NK-92 (cell line): ENCODE measurements around the gene SKAP1.
"Not testable (repeated sequence)": the region's sequence is repeated elsewhere in the genome, so short reads cannot be mapped to it uniquely, and the experiment has no call there.

Experiments used
- DNase-seq: peaks from one replicate; lab custom pipeline; 2025; ENCODE audit not compliant: unreplicated experiment; lab: John Stamatoyannopoulos, UW

Gene SKAP1

DNA sequence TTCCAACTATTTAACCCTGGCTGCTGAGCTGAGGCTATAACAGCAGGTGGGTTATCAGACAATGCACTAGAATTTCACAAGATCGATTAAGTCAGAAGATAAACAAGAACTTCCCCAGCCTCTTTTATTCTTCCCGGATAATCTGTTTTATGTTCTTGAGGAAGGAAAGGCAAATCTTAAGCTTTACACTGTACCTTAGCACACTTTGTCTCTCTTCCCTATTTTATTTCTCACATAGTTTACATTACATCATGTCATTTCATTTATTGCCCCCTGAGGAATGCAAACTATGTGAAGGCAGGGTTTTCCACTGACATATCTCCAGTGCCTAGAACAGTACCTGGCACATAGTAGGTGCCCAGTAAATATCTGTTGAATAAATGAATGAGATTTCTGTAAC lies 139.6 kb downstream of the SKAP1 start:
- no peak for DNase-seq

DNA sequence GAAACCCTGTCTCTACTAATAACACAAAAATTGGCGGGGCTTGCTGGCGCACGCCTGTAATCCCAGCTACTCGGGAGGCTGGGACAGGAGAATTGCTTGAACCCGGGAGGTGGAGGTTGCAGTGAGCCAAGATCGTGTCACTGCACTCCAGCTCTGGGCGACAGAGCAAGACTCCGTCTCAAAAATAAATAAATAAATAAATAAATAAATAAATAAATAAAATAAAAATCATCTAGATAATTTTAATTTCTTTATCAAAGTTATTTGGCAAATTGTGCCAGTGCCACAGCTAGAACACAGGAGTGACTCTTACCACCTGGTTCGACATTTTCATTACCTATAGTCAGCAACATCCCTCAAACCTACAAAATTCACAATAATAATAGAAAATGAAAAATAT lies 143.1 kb downstream of the SKAP1 start:
- DNase-seq: not testable (repeated sequence)

DNA sequence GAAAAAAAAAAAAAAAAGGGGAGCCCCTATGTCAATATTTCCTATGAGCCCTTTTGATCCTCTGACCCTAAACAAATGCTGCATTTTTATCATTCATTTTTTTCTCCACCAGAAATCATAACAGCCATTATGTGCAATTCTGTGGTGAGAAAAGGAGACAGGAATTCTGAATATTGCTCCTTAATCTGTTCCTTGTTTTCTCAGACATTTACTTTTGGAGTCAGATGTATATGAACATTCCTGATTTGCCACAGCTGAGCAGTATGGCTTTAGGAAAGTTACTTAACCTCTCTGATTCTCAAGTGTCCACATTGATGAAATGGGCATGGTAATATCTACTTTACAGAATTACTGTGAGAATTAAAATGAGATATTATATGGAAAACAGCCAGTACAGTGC lies 144.4 kb downstream of the SKAP1 start:
- no peak for DNase-seq

DNA sequence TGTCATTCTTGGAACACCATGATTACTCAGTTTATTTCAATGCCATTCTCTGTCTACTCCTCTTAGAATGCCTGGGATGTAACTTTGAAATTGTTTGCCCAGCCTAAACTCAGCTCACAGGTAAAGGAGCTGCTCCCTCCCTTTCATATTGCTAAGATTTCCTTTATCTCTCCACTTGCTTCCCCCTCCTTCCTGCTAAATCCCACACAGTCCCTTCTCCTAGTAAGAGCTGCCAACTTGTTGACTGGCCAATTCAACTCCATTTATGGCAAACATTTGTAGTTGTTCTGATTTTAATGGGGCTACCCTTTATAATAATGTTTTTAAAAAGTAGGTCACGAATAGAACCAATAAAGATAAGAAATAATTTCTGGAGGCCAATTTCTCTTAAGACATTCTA lies 146.1 kb downstream of the SKAP1 start:
- DNase-seq: no peak

DNA sequence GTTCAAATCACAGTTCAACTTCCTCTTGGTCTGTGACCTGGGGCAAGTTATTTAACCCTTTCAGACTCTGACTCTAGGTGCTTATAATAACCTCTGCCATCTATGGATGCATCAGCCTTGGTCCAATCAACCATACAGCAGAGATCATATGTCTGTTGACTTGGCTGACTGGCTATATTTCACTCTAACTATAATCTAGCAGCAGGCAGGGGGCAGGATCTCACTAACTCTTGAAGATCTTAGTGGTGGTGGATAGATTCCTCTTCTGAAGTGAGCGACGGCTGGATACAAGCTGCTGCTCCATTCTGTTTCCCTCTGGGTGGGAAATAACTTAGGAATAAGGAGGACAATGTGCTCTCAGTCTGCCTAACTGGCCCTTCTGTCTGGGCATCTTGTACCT lies 146.6 kb downstream of the SKAP1 start:
- no peak for DNase-seq

DNA sequence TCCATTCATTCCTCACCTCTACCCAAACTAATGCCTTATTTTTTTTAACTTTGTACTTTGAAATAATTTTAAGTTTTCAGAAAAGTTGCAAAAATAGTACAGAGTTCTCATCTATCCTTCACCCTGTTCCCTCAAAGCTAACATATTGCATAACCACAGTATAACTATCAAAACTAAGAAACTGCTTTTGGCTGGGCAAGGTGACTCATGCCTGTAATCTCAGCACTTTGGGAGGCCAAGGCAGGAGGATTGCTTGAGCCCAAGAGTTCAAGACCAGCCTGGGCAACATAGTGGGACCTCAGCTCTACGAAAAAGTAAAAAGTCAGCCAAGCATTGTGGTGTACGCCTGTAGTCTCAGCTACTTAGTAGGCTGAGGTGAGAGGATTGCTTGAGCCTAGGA lies 147.7 kb downstream of the SKAP1 start:
- no peak for DNase-seq

DNA sequence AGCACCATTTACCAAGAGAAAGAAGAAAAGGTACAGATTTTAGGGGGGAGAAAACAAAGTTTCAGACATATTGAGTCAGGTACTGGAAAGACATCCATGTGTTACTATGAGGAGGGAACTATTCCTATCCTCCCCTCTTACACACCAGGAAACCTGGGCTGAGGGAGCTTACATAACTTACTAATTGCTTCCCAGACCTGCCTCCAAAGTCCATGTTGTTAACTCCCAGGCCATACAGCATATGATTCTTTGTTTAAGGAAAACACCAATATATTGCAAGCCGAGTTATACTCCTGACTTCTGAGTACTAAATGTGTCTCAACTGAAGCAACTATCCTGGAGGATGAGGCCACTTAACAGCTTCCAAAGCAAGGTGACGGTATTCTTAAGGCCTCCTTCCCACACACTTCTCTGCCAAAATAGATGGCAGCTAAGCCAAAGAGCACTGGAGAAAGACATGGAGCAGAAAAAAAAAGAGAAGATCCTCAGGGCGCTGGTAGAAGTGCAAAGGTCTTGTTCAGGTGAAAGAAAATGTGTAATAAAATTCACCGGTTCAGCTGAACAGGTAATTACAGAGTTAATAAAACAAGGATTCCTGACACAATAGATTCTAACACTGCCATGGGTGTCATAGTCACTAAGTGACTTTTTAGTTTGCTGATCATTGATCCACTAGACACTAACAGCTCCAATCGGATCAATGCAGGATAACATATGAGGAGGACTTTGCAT lies 151.1 kb downstream of the SKAP1 start:
- DNase-seq: no peak

DNA sequence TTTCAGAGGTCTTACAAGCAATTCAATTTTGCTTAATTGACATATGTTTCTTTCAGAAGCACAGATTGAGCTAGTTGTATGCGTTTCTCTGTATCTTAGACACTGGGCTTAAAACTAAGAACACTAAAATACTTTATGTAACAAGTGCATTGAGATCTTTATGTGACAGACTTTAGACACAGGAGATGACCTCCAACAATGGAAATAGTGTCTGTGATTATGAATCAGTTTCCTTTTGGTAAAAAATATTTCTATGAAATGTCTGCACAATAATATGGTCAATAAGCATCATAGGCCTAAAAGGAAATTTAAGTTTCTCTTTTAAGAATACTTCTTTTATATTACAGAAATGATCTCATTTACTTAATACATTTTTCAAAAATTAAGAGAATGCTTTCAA lies 153.2 kb downstream of the SKAP1 start:
- DNase-seq: no peak

DNA sequence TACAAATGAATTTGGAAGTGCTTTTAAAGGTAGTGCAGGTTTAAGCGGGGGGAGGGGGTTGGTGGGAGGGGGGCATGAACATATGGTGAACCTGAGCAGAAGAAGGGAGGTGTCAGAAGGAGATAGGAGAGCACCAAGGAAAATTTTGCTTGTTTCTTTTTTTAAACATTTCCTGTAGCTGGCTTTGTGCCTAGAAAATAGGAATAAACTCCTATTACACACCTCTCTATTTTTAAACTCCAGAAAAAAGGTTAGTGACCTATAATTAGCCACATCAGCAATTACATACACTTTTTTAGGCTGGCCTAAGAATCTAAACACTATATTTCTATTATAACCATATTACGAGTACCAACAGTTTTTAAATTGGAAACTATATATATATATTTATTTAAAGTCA lies 159.1 kb downstream of the SKAP1 start:
- no peak for DNase-seq

DNA sequence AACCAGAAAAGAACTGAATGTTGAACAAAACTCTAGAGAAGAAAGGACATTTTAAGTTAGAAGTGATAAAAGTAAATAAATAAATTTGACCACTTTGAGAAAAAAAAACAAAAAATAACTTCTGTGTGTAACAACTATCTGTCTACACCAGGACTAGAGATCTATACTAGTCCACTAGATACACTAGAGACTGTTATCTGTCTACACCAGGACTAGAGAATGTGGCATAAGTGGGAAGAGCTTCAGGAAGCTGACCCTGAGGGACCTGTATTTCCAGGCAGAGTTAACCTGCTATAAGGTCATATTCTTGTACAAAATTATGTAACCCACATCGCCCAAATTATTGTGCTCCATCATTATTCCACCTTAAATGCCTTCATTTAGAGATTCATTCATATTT lies 160.8 kb downstream of the SKAP1 start:
- DNase-seq: no peak

DNA sequence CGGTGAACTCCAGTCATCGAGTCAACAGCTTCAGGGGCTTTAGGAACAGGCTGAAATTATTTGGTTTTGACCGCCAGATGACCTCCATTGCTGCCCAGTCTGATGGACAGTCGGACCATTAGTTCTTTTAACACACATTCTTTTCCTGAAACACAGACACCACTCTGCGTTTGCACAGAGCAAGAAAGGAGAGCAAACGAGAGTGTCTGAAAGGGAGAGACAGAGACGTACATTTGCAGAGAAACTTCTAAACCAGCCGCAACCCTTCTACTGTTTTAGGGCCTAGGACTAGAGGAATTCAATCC lies 166.3 kb downstream of the SKAP1 start:
- no peak for DNase-seq

DNA sequence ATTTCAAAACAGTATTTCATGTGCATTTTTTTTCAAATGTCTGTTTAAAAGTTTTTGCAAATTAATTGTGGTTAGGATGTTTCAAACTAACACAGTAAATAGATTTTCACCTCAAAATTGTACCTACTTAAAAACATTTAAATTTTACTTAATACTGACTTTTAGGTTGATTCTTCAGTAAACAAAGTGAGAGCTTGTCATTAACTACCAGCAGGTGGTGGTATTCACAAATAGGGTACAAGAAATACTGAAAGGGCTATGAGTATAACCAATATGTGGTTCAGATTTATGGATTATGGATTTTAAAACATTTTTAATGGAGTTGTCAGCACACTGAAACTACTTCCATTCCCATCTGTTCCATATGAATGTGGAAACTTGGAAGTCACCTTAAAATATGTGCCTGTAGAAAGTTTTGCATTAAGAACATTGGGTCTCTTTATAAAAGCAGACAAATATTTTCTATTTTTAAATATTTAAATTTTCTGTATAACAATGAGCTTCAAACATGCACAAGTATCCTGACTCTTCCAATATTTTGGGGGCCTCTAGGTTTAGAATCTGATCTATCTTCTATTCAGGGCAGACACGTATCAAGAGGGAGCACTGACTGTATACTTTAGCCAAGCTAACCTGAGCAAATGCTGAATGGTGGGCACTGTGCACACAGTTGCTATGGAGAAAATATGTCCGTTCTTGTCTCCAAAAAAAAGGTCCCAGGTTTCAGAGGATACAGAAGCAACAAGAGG lies 166.9 kb downstream of the SKAP1 start:
- no peak for DNase-seq

DNA sequence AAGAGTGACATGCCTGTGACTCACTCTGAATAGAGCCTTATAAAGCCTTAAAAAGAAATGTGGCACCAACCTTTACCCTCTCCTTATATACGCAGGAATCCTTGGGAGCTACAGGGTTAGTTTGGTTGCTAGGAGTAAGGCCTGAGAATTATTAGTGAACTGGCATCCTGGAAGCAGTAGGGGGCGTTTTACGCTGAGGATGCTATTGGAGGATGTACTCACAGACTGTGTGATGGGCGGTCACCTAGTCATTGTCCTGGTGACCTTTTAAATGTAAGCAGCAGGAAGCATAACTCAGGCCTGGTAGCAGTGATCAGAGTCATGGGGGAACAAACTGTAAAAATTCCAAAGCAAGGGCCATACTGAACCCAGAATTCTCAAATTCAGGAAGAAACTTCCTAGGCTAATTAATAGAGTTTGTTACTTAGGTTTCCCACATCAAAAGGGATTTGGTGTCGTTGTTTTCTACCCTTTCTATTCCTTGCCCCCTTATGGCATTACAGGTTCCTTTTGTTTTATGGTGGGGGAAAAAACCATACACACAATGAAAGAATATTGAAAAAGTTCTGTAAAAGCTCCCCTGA lies 168.6 kb downstream of the SKAP1 start:
- DNase-seq: no peak

DNA sequence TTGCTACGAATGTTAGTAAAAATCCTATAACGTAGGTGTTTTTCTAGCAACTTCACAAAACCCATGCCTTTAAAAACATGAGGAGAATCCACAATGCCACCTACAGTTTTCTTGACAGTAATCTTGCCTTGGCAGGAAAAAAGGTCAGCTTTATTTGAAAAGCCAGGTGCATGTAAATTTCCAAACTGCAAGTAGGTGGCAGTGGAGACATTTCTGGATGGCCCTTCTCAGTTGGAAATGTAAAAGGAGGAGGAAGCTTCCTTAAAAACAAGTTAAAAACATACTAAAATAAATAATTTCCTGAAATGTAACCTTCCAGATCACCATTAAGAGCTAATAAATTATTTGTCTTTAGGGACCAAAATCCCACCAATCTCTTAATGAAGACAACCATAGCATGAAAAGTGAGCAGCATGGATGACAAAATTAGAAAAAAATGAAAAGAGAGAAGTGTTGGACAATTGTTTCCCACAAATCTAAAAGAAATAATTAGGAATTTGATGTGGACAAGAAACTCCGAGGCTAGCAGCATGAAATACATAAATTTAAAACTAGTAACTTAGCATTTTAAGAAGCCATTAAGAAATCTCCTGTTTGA lies 170.2 kb downstream of the SKAP1 start:
- no peak for DNase-seq

DNA sequence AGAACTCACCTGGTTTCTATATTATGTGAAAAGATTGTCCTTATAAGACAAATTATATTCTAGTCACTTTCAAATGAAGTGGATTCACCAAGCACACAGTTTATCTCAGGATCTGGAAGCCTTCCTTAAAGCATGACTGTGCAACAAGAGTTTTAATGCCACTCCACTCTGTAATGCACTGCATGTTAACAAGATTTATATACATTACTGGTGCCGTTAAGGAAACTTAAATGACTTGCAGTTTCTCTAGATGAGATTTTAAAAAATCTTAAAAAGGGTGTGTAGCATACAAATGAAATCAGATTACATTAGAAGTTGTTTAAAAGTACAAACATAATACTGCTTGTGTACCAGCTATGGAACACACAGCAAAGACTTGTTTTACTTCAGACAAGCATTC lies 171.7 kb downstream of the SKAP1 start:
- DNase-seq: no peak

DNA sequence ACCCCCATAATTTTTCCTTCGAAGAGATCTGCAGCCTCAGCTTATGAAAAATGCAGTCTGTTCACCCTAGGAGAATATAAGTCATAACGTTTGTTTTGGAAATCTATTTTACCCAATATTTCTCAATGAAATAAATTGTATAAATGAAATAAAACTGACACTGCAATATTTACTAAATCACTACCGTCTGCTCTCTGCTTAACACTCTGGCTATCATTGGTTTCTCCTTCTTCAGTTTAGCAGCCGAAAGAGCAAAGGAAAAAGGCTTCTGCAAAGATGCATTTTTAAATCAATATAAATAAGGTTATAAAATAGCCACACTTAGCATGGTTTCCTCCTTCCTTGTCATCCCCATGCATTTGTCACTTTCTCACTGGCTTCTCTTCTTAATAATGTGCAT lies 174.3 kb downstream of the SKAP1 start:
- DNase-seq: no peak

DNA sequence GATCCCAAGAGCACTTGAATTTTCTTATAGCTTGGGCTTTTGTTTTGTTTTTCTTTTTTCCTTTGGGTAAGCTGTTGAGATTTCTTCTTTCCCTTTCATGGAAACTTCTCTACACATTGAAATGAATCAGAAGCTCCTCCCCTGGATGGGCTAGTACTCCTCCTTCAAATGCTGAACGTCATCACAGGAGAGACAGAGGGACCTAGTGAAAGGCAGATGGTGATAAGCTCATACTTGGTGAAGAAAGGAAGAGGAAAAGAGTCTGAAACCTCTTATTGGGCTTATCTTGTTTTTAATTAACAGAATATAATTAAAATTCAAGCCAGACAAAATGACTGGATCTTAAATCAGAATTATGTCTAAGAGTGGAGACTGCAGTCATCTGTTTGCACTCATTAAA lies 175.1 kb downstream of the SKAP1 start:
- DNase-seq: no peak

DNA sequence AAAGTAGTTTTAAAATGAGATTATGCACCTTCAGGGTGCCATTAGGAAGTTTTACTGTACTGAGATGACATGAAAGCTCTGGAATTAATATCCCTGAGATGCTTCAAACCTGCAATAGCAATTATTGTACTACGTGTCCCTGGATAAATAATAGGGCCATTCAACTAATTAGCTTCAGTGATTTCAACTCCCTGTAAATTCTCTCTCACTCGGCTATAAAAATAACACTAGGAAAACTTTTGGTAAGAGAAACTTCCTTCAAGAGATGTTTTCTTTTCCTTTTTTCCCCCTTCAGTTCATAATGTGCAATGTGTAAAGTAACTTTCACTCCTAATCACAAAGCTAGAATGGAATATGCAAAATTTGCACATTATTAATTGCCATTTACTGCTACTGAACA lies 176.0 kb downstream of the SKAP1 start:
- no peak for DNase-seq

DNA sequence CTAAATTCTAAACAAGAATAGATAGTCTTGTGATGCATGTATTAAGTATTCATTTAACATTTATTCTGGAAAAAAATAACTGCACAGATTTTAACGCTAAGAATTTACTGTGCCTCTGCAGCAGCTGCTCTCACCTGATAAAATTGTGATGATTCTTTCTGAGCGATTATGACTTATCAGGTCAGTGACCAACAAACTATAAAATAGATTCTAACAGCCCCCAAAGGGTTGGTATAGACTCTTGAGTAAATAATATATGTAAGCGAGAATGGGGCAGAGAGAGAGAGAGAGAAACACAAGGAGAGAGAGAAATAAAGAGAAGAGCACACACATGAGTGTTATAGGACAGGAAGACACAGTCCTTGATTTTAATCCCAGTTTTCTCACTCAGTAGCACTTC lies 178.1 kb downstream of the SKAP1 start:
- no peak for DNase-seq

DNA sequence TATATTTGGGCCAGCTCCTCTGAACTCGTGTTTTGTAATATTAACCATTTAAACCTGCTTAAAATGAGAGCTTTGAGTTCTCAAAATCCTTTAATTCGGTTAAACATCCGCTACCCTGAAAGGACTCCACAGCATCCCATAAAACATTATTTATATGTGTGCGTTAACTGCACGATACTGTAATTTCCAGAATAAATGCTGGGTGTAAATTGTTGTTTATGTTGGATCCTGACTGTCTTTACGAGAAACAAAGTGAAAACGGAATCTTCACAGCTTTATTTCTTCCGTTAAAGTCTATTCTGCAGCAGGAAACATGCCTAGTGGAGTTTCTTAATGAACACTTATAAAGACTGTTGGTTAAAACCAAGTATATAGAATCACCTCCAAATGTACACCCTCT lies 179.1 kb downstream of the SKAP1 start:
- DNase-seq: no peak

DNA sequence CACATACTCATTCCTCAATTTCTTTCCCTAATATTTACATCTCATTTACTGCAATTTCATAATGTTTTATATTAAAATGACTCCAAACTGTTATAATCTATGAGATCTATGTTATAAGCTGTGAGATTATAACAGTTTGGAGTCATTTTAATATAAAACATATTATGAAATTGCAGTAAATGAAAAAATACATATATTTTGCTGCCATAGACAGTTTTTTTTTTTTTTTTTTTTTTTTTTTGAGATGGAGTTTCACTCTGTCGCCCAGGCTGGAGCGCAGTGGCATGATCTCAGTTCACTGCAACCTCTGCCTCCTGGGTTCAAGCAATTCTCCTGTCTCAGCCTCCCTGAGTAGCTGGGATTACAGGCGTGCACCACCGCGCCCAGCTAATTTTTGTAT lies 180.0 kb downstream of the SKAP1 start:
- DNase-seq: not testable (repeated sequence)

DNA sequence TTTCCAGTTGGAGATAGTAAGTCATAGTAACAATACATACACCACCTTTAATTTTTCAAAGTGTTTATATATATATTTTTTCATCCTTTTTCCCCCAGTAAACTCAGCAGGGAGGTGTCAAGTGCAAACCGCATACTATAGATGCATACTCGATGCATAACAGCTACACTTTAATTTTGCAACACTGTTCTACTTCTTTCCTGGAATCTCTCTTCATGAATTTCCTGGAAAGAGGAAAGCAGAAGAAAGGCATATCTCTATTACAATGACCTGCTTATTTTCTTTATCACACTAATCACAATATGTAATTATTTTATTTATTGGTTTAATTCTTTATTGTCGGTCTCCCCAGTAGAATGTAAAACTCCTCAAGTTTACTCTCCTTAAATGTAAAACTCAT lies 182.4 kb downstream of the SKAP1 start:
- no peak for DNase-seq
